Transverse colon (tissue), 4 donors: ENCODE results near the gene VPS52. TPM values are rescaled to one million over a fixed set of nuclear protein-coding genes. Genes with fewer than 3 reads are reported as not detected.

Experiments used
- DNase-seq: peaks from one replicate; pipeline ENCODE4 v3.0.0-alpha.2; 2019
- H3K27ac ChIP-seq, 4 donors: fragments of 200-600 bp; sonication (generic); 2 replicates each; pipeline ENCODE4 v1.5.1; 2016 to 2018; ENCODE audit warnings: inconsistent platforms in 4 of 4
- H3K27me3 ChIP-seq: fragments of 200-600 bp; sonication (generic); 2 replicates; pipeline ENCODE4 v1.5.1; 2017; ENCODE audit warnings: inconsistent platforms
- H3K36me3 ChIP-seq, 4 donors: fragments of 200-600 bp; sonication (generic); 2 replicates each; pipeline ENCODE4 v1.5.1; 2017 to 2019; ENCODE audit warnings: inconsistent platforms in 4 of 4
- H3K4me1 ChIP-seq, 4 donors: fragments of 200-600 bp; sonication (generic); 2 replicates each; pipeline ENCODE4 v1.5.1; 2017 to 2020; ENCODE audit warnings: inconsistent platforms in 4 of 4
- H3K4me3 ChIP-seq, 4 donors: fragments of 200-600 bp; sonication (generic); 1 replicate in 1 of 4; 2 replicates in 3 of 4; pipeline versions ENCODE4 v1.5.1 to v1.6.1; 2017 to 2019; ENCODE audit warnings: inconsistent platforms in 4 of 4
- H3K9me3 ChIP-seq, 2 donors: fragments of 200-600 bp; sonication (generic); 2 replicates each; pipeline ENCODE4 v1.5.1; 2017 to 2019; ENCODE audit warnings: inconsistent platforms in 2 of 2
- CTCF ChIP-seq, 5 experiments: fragments of 200-600 bp in 3 of 5; fragments of 450-650 bp in 2 of 5; sonication (generic) in 3 of 5; IDR thresholded peaks; 1 replicate in 2 of 5; 2 replicates in 3 of 5; pipeline ENCODE4 v1.5.1; 2016 to 2017; ENCODE audit warnings: antibody characterized with exemption in 5 of 5, inconsistent platforms in 3 of 5, mild to moderate bottlenecking in 2 of 5, moderate library complexity in 1 of 5
- EP300 ChIP-seq: sonication (generic); formaldehyde crosslinking; IDR thresholded peaks from one replicate; pipeline ENCODE4 v1.6.1; 2017; ENCODE audit warnings: antibody characterized with exemption, low read depth
- POLR2A ChIP-seq: fragments of 450-650 bp; IDR thresholded peaks from one replicate; pipeline ENCODE4 v1.6.1; 2016; ENCODE audit warnings: antibody characterized with exemption, mild to moderate bottlenecking, moderate library complexity
- POLR2AphosphoS5 ChIP-seq, 3 donors: sonication (generic); formaldehyde crosslinking; IDR thresholded peaks; one replicate each; pipeline ENCODE4 v1.6.1; 2016; ENCODE audit warnings: antibody characterized with exemption in 3 of 3
- WGBS, 2 donors: methylation state at CpG; one replicate each; pipeline ENCODE4 v1.1.5; 2018; ENCODE audit warnings: low coverage in 1 of 2; 5-methylcytosine and 5-hydroxymethylcytosine counted together
- in situ Hi-C, 4 donors: fragments of 200-750 bp; cut with MboI; loops; one replicate each; pipeline versions ENCODE4 v1.15.0 to v1.15.1; 2017; ENCODE audit warnings: low sequenced_read_pairs in 3 of 4, low pct_ligation_motif_present in 1 of 4, low pct_unique_long_range_greater_than_20kb in 1 of 4
- intact Hi-C: fragments of 100-400 bp; cut with DNase I; formaldehyde crosslinking; loops from one replicate; pipeline ENCODE4 v1.15.1; 2023; ENCODE audit warnings: low total_unique reads
- total RNA-seq, 4 donors: library from RNA; depleted of rRNA; stranded (reverse); fragments of >200 nt; gene quantifications; one replicate each; pipeline ENCODE4 v1.1.0, GENCODE V29; 2016

The VPS52 gene
- total RNA-seq, 4 donors from 2014 or later, result 52.4 to 93.3 (median 63.4) TPM

GRCh38 chr6:33297406-33297955 is 25.8 kb upstream of the VPS52 start:
- intact Hi-C loops, result no loop called here
- Histone ChIP-seq H3K27me3 (no peaks in the 10 kb centered on the region), H3K4me1 (peaks cover 10 to 33% (median 23%) of the 10 kb centered on the region in 4 donors), H3K4me3 (peak overlapping the region; percentile 17 to 88 (median 74)), H3K27ac (peak overlapping the region; percentile 97 to 99 (median 98)), H3K9me3 (no peaks in the 10 kb centered on the region), H3K36me3 (no peaks in the 10 kb centered on the region)
- 9% methylated on average over 16 of the region's 16 CpGs; no CpG with 5 or more reads in 1 of the 2 donors for WGBS, 2 donors
- in situ Hi-C loops, result no loop called here
- peak; percentile 70 for DNase-seq
- TF ChIP-seq CTCF (IDR thresholded peaks at IDR 0.05), result no peak
- no peak for TF ChIP-seq POLR2AphosphoS5 (IDR thresholded peaks at IDR 0.05)
- TF ChIP-seq EP300, result no peak
- TF ChIP-seq POLR2A, result no peak

- DNase-seq, result no peak
- TF ChIP-seq EP300, result no peak
- TF ChIP-seq POLR2A, result no peak
- no peak for TF ChIP-seq CTCF (IDR thresholded peaks at IDR 0.05)
- TF ChIP-seq POLR2AphosphoS5 (IDR thresholded peaks at IDR 0.05), result no peak
- Histone ChIP-seq H3K4me1 (peaks cover 10 to 33% (median 23%) of the 10 kb centered on the region in 4 donors), H3K36me3 (peaks cover 0 to 3% (median 0%) of the 10 kb centered on the region in 4 donors), H3K4me3 (peak overlapping the region in 3 of 4 donors; percentile 63 to 88 (median 86)), H3K9me3 (no peaks in the 10 kb centered on the region), H3K27ac (peak overlapping the region; percentile 97 to 99 (median 98)), H3K27me3 (no peaks in the 10 kb centered on the region)
- in situ Hi-C loops, result no loop called here
- intact Hi-C loops, result no loop called here
- 65% methylated on average over 12 of the region's 12 CpGs; no CpG with 5 or more reads in 1 of the 2 donors for WGBS, 2 donors
Observed at GRCh38 chr6:33296797-33297405, 25.2 kb upstream of the VPS52 start.

- H3K9me3 ChIP-seq, result no peaks in the 10 kb centered on the region
- H3K27ac ChIP-seq, result no peak overlapping the region
- TF ChIP-seq POLR2A (no peak), CTCF (IDR thresholded peaks at IDR 0.05) (no peak), EP300 (no peak), POLR2AphosphoS5 (IDR thresholded peaks at IDR 0.05) (no peak)
- peaks cover 10 to 27% (median 22%) of the 10 kb centered on the region in 4 donors for H3K4me1 ChIP-seq
- no peaks in the 10 kb centered on the region for H3K27me3 ChIP-seq
- H3K4me3 ChIP-seq, result no peak overlapping the region
- intact Hi-C loops (no loop called here), in situ Hi-C loops (no loop called here)
- WGBS, 2 donors, result 80 to 88% methylated on average over 5 to 15 of the region's 15 CpGs
- DNase-seq, result no peak
- H3K36me3 ChIP-seq, result peaks cover 0 to 8% (median 0%) of the 10 kb centered on the region in 4 donors
Observed at GRCh38 chr6:33295621-33296369, 24.1 kb upstream of the VPS52 start.

- intact Hi-C loops (no loop called here), in situ Hi-C loops (no loop called here)
- no peaks in the 10 kb centered on the region for H3K9me3 ChIP-seq
- H3K4me3 ChIP-seq, result no peak overlapping the region
- WGBS, 2 donors, result 59 to 60% methylated on average over 6 to 10 of the region's 10 CpGs
- no peak overlapping the region for H3K27ac ChIP-seq
- peaks cover 6 to 27% (median 23%) of the 10 kb centered on the region in 4 donors for H3K4me1 ChIP-seq
- no peak for DNase-seq
- no peaks in the 10 kb centered on the region for H3K27me3 ChIP-seq
- peaks cover 0 to 8% (median 0%) of the 10 kb centered on the region in 4 donors for H3K36me3 ChIP-seq
- TF ChIP-seq EP300, result no peak
- TF ChIP-seq POLR2AphosphoS5 (IDR thresholded peaks at IDR 0.05), result no peak
- no peak for TF ChIP-seq POLR2A
- no peak for TF ChIP-seq CTCF (IDR thresholded peaks at IDR 0.05)
Observed at GRCh38 chr6:33294086-33294823, 22.6 kb upstream of the VPS52 start.
